RWPE1 (cell line): ENCODE measurements around the gene ATG2A.

Experiments used
- CTCF ChIA-PET: fragments of 350-600 bp; sonication (Branson Sonifier 250); formaldehyde crosslinking; extraction: SDS; loops from one replicate; lab custom pipeline; 2021; lab: Yijun Ruan, JAX
- POLR2A ChIA-PET: fragments of 400-600 bp; formaldehyde crosslinking; extraction: SDS; loops from one replicate; lab custom pipeline; 2020; ENCODE audit warnings: antibody characterized with exemption; ENCODE audit not compliant: low non-redundant PET; lab: Yijun Ruan, JAX
- DNase-seq: peaks from one replicate; pipeline ENCODE4 v3.0.0; 2012; ENCODE audit warnings: low spot score
- H3K27ac ChIP-seq: fragments of 450-650 bp; 2 replicates; pipeline ENCODE4 v1.5.1; 2017
- TF ChIP-seq, protein P1 (sequence below): fragments of 450-650 bp; conservative IDR thresholded peaks from 2 replicates; pipeline ENCODE4 v1.5.1; 2017; ENCODE audit warnings: low read depth, mild to moderate bottlenecking

The ATG2A gene

DNA sequence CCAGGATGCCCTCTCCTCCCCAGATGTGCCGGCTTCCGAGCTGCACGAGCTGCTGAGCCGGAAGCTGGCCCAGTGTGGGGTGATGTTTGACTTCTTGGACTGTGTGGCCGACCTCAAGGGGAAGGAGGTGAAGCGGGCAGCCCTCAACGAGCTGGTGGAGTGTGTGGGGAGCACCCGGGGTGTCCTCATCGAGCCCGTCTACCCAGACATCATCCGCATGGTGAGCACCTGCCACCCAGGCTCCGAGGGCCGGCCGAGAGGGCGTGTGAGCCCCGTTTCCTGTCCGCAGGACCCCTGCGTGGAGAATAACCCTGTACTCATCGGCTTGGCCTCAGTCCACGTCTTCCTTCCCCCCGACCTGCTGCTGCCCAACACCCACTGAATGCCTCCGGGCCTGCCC lies 9.7 kb upstream of the ATG2A start:
- no peak for DNase-seq
- POLR2A ChIA-PET, result interaction anchor here (1.2 kb wide), 1 partner anchor 86 kb away, joined by 7 read pairs; no protein-coding TSS in a partner anchor
- CTCF ChIA-PET, result interaction anchor here (0.7 kb wide), 2 partner anchors 38 to 567 kb away, joined by 3 to 6 read pairs; no protein-coding TSS in a partner anchor
- peak overlapping the region; percentile 92 for H3K27ac ChIP-seq
- TF ChIP-seq, protein P1, sequence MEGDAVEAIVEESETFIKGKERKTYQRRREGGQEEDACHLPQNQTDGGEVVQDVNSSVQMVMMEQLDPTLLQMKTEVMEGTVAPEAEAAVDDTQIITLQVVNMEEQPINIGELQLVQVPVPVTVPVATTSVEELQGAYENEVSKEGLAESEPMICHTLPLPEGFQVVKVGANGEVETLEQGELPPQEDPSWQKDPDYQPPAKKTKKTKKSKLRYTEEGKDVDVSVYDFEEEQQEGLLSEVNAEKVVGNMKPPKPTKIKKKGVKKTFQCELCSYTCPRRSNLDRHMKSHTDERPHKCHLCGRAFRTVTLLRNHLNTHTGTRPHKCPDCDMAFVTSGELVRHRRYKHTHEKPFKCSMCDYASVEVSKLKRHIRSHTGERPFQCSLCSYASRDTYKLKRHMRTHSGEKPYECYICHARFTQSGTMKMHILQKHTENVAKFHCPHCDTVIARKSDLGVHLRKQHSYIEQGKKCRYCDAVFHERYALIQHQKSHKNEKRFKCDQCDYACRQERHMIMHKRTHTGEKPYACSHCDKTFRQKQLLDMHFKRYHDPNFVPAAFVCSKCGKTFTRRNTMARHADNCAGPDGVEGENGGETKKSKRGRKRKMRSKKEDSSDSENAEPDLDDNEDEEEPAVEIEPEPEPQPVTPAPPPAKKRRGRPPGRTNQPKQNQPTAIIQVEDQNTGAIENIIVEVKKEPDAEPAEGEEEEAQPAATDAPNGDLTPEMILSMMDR, result no peak

DNA sequence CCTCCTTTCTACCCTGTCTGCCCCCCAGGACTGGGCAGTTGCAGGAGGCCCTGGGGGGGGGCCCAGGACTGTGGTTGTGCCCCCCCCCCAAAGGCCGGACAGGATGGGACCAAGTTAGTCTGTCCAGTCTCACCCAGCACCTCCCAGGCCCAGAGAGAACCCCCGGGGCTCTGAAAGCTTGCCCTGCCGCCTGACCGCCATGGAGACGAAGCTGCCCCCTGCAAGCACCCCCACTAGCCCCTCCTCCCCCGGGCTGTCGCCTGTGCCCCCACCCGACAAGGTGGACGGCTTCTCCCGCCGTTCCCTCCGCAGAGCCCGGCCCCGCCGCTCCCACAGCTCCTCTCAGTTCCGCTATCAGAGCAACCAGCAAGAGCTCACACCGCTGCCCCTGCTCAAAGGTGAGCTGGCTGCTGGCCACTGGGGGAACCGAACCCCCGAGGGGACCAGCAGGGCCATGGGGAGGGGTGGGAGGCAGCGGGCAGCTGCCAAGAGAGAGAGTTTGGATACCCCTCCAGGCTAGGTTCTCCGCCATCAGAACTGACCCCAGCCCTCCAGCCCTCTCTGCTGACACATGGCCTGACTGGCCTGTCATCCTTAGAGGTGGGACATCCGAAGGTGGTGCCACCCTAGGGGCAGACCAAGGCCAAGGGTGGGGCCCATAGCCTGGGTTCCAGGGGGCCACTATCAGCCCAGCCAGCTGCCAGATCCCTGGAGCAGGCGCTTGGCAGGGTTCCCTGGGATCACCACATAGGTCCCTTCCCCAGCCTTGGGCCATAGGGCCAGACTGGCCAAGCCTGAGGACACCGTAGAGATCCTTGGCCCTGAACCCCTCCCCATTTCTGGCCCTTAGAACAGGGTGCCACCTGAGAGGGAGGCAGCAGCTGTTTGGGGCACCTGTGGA lies 8.8 kb upstream of the ATG2A start:
- POLR2A ChIA-PET, result interaction anchor here (0.6 kb wide), 1 partner anchor 95 kb away, joined by 7 read pairs; no protein-coding TSS in a partner anchor
- CTCF ChIA-PET, result interaction anchor here (0.6 to 0.9 kb wide), 3 partner anchors 14 to 297 kb away, joined by 3 to 5 read pairs (median 4); no protein-coding TSS in a partner anchor
- TF ChIP-seq, protein P1, result no peak
- no peak for DNase-seq
- peak overlapping the region; percentile 92 for H3K27ac ChIP-seq

GRCh38 chr11:64924910-64925284 lies 7.9 kb upstream of the ATG2A start:
- CTCF ChIA-PET, result interaction anchor here (0.7 to 1.2 kb wide), 3 partner anchors 13 to 102 kb away, joined by 3 to 6 read pairs (median 4); partner anchors contain the start of genes ARL2 and SNX15

DNA sequence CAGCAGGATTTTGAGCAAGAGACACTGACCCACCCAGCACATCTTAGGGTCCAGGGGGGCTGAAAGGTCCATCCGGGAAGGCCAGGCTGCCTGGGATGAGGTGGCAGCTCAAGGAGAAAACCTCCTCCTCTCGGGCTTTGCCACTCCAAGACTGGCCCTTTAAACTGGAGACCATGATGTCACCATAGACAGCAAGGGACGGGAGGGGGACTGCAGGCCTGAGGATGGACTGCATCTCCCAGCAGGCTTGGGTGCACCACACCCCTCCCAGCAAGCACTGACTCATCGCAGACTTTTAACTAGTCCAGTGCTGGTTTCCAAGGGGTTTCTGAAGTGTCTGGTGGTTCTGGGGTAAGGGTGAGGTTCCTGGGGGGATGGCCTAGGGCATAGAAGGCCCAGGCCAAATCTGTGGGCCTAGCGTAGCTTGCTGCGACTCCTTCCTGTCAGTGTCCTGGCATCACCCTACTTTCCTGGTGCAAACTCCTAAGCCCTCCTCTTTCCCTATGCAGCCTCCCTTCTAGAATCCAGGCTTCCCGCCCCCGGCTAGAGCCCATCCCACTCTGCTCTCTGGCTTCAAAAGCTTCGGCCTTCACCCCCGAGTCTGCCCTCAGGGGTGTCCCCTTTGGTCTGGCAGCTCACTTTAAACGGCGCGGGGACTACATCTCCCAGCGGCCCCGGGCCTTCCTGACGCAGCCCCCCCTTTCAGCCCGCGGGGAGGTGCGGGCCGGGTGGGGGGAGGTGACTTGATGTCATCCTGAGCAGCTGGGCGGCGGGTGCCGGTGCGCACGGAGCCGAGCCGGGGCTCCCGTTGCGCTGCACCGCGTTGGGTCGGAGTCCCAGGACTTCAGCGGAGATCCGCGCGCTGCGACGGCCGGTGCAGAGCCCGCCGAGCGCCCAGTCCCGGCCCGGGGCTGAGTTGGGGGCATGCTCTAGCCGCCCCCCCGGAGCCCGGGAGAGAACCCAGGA lies 7.2 kb upstream of the ATG2A start, which contains the start of gene PPP2R5B:
PPP2R5B (plus strand) TSS at position 746 of the 966 bp plus-strand sequence. CDS start 1,046 bp downstream, outside the sequence.
- ChIA-PET POLR2A (no interaction called here), CTCF (interaction anchor here (0.6 to 1.2 kb wide), 5 partner anchors 12 to 463 kb away, joined by 3 to 6 read pairs (median 4); partner anchors contain the start of genes ARL2 and SNX15)
- H3K27ac ChIP-seq, result peak within 1 kb of the TSS; percentile 92
- DNase-seq, result peak; percentile 95
- TF ChIP-seq, protein P1, result no peak

More at GRCh38 chr11:64924910-64925284, 7.9 kb upstream of the ATG2A start:
- POLR2A ChIA-PET, result no interaction called here
- peak; percentile 14 for DNase-seq
- TF ChIP-seq, protein P1, result no peak
- peak overlapping the region; percentile 92 for H3K27ac ChIP-seq

GRCh38 chr11:64923151-64923661 lies 6.2 kb upstream of the ATG2A start:
- ChIA-PET POLR2A (no interaction called here), CTCF (interaction anchor here (0.8 to 1.1 kb wide), 2 partner anchors 35 to 103 kb away, joined by 3 to 5 read pairs; no protein-coding TSS in a partner anchor)
- H3K27ac ChIP-seq, result peak overlapping the region; percentile 92
- DNase-seq, result no peak
- TF ChIP-seq, protein P1, result no peak
